ENCODE measurements around the gene OR6B1.

The OR6B1 gene

GRCh38 chr7:143980746-143981510 lies 19.2 kb upstream of the OR6B1 start:
- H3K27ac ChIP-seq, result no peak overlapping the region

GRCh38 chr7:143983960-143984359 lies 16.2 kb upstream of the OR6B1 start:
- no peak for TF ChIP-seq ZFX (IDR thresholded peaks at IDR 0.05)
- TF ChIP-seq, protein P1, sequence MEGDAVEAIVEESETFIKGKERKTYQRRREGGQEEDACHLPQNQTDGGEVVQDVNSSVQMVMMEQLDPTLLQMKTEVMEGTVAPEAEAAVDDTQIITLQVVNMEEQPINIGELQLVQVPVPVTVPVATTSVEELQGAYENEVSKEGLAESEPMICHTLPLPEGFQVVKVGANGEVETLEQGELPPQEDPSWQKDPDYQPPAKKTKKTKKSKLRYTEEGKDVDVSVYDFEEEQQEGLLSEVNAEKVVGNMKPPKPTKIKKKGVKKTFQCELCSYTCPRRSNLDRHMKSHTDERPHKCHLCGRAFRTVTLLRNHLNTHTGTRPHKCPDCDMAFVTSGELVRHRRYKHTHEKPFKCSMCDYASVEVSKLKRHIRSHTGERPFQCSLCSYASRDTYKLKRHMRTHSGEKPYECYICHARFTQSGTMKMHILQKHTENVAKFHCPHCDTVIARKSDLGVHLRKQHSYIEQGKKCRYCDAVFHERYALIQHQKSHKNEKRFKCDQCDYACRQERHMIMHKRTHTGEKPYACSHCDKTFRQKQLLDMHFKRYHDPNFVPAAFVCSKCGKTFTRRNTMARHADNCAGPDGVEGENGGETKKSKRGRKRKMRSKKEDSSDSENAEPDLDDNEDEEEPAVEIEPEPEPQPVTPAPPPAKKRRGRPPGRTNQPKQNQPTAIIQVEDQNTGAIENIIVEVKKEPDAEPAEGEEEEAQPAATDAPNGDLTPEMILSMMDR (conservative IDR thresholded peaks at IDR 0.05), result no peak

More at GRCh38 chr7:143980746-143981510, 19.2 kb upstream of the OR6B1 start:
- no peak for TF ChIP-seq ZFX (IDR thresholded peaks at IDR 0.05)
- TF ChIP-seq, protein P1 (conservative IDR thresholded peaks at IDR 0.05), result no peak

DNA sequence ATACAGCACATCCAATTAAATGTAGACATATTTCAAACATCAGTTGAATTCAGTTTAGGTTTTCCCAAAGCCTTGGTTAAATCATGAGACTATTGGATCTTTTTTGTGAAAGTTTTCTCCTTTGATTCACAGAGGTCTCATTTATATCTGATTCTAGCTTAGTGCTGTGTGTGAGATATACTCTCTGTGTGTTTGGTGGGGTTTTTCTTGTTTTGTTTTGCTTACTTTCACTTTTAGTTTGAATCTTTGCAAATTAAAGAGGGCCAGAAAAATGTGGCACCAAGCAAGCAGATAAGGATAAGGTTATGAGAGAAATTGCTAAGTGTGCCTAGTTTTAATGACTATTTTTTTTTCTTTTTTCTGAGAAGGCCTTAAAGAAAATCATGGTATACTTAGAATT lies 12.6 kb upstream of the OR6B1 start:
- TF ChIP-seq ZFX (IDR thresholded peaks at IDR 0.05), result no peak
- TF ChIP-seq, protein P1 (conservative IDR thresholded peaks at IDR 0.05), result no peak
- H3K27ac ChIP-seq, result no peak overlapping the region

More at GRCh38 chr7:143983960-143984359, 16.2 kb upstream of the OR6B1 start:
- H3K27ac ChIP-seq, result no peak overlapping the region

GRCh38 chr7:143988976-143989745 lies 11.0 kb upstream of the OR6B1 start:
- H3K27ac ChIP-seq, result no peak overlapping the region
- TF ChIP-seq ZFX (IDR thresholded peaks at IDR 0.05), result no peak
- TF ChIP-seq, protein P1 (conservative IDR thresholded peaks at IDR 0.05), result no peak

GRCh38 chr7:143992670-143993069 lies 7.5 kb upstream of the OR6B1 start:
- TF ChIP-seq, protein P1 (conservative IDR thresholded peaks at IDR 0.05), result no peak
- TF ChIP-seq ZFX (IDR thresholded peaks at IDR 0.05), result no peak

DNA sequence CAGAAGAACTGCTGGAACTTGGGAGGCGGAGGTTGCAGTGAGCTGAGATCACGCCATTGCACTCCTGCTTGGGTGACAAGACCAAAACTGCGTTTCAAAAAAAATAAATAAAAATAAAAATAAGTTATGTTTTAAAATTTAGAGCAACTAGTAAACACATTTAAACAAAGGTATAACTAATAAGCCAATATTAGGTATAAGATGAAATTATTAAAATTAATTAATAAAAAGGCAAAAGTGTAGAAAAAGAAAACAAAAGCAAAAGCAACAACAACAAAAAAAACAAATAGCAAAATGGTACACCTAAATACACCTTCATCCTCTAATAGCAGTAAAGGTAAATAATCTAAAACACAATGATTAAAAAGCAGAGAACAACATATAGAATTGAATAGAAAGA lies 6.2 kb upstream of the OR6B1 start:
- TF ChIP-seq, protein P1 (conservative IDR thresholded peaks at IDR 0.05), result no peak
- no peak for TF ChIP-seq ZFX (IDR thresholded peaks at IDR 0.05)
- no peak overlapping the region for H3K27ac ChIP-seq

More at GRCh38 chr7:143992670-143993069, 7.5 kb upstream of the OR6B1 start:
- H3K27ac ChIP-seq, result no peak overlapping the region

DNA sequence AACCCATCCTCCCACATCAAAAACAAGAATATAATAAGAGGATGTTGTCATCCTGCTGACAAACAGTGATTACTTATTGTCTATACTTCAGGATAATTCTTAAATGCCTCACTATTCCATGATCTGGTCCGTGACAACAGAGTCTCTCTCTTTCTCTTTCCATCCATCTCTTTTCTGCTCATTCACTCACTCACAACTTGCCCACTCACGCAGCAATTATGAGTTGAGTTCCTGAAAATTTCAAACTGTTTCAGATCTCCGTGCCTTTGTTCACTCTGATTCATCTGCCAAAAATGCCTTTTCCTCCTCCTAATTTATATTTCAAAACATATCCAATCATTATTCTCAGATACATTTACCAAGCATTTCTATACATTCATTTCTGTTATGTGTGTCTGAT lies 1.4 kb downstream of the OR6B1 start:
- H3K27ac ChIP-seq, result no peak overlapping the region
- TF ChIP-seq ZFX (IDR thresholded peaks at IDR 0.05), result no peak
- TF ChIP-seq, protein P1 (conservative IDR thresholded peaks at IDR 0.05), result no peak
